Mucosa of rectum (tissue), 2 donors: ENCODE measurements around the gene IL16.

Experiments used
- H3K27ac ChIP-seq, 2 donors: one replicate each; pipeline ENCODE4 v1.7.0; 2013; ENCODE audit warnings: inconsistent platforms in 2 of 2, low read depth in 2 of 2, low read length in 2 of 2
- H3K27me3 ChIP-seq, 2 donors: one replicate each; pipeline ENCODE4 v1.7.0; 2013; ENCODE audit warnings: low read length in 2 of 2; ENCODE audit not compliant: control insufficient read depth in 2 of 2, insufficient read depth in 2 of 2
- H3K36me3 ChIP-seq, 2 donors: one replicate each; pipeline ENCODE4 v1.7.0; 2013; ENCODE audit warnings: low read length in 2 of 2; ENCODE audit not compliant: control insufficient read depth in 2 of 2, insufficient read depth in 2 of 2
- H3K4me1 ChIP-seq, 2 donors: one replicate each; pipeline ENCODE4 v1.7.0; 2013; ENCODE audit warnings: low read length in 2 of 2, mild to moderate bottlenecking in 1 of 2; ENCODE audit not compliant: control insufficient read depth in 2 of 2, insufficient read depth in 2 of 2
- H3K4me3 ChIP-seq, 2 donors: one replicate each; pipeline ENCODE4 v1.7.0; 2013; ENCODE audit warnings: low read length in 2 of 2
- H3K9ac ChIP-seq, 2 donors: one replicate each; pipeline ENCODE4 v1.7.0; 2013; ENCODE audit warnings: low read length in 2 of 2, low read depth in 1 of 2, mild to moderate bottlenecking in 1 of 2
- H3K9me3 ChIP-seq, 2 donors: one replicate each; pipeline ENCODE4 v1.7.0; 2013; ENCODE audit warnings: low read length in 2 of 2; ENCODE audit not compliant: control insufficient read depth in 2 of 2
- donor health status: healthy.
- donor health status: Normal muscosa, but diverticular disease.

Gene IL16

DNA sequence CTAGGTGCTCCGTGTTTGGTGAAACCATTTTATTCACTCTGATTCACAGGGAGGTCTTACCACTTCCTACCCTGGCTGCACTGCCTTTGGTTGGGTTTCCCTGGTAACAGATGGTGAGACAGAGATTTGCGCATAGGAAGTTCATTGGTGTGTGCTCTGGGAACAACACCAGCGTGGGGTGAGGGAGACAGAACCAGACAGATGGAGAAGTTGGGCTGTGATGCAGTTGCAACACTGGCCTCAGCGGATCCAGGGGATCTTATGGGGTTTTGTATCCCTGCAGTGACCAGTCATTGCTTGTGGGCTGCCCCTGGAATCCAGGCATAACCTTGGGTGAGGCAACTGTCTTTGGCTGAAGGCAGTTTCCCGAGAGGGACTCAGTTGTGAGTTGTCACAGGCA, 12.5 kb upstream of the IL16 start:
- Histone ChIP-seq H3K9me3 (no peaks in the 10 kb centered on the region), H3K4me3 (no peak overlapping the region), H3K27me3 (peaks cover 4 to 5% of the 10 kb centered on the region in 2 donors), H3K4me1 (no peaks in the 10 kb centered on the region), H3K36me3 (no peaks in the 10 kb centered on the region), H3K27ac (no peak overlapping the region), H3K9ac (no peak overlapping the region)

DNA sequence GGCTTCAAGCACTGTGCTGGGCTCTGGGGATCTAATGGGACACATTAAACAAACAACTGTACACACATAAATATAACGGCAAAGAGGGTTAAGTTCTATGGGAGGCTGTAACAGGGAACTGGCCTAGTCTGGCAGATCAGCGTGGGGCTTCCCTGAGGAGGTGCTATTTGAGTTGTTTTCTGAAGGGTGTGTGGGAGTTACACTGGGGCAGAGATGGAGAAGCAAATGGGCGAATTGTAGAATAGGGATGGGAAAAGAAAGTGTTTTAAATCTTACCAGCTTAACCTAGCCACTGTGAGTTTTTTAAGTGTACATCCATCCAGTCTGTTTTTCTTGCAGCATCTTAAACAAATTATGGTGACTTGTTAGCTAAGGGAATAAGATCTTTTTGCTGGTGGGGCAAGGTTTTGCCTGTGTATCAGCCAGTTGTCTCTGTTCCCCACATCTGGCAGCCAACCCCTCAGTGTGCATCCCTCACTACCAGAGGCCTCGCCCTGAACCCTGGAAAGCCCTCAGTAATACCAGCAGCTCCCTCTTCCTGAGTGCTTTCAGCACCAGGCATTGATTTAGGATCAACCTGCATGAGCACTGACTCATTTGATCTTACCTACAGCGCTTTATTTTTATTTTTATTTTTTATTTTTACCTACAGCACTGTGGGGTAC, 10.9 kb upstream of the IL16 start:
- H3K9ac ChIP-seq: no peak overlapping the region
- H3K4me3 ChIP-seq: no peak overlapping the region
- H3K36me3 ChIP-seq: no peaks in the 10 kb centered on the region
- H3K9me3 ChIP-seq: no peaks in the 10 kb centered on the region
- no peaks in the 10 kb centered on the region for H3K4me1 ChIP-seq
- H3K27ac ChIP-seq: no peak overlapping the region
- peaks cover 4 to 5% of the 10 kb centered on the region in 2 donors for H3K27me3 ChIP-seq

DNA sequence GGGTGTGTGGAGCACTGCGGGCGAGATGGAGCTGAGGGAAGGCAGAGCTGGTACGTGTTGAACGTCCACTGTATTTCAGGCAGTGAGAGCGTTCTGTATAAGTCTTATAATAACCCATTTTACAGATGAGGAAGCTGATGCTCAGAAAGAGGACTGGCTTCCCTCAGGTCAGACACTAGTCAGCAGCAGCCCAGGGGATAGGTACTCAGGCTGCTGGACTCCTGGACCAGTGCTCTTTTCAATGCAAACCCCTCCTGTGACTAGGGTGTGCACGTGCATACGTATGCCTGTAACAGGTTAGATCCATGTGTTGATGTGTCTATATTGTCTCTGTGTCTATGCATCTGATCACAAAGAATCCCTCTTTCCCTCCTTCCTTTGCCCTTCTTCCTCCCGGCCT, 8.3 kb upstream of the IL16 start:
- no peaks in the 10 kb centered on the region for H3K36me3 ChIP-seq
- H3K9ac ChIP-seq: no peak overlapping the region
- no peak overlapping the region for H3K27ac ChIP-seq
- H3K4me3 ChIP-seq: no peak overlapping the region
- H3K4me1 ChIP-seq: no peaks in the 10 kb centered on the region
- no peaks in the 10 kb centered on the region for H3K9me3 ChIP-seq
- H3K27me3 ChIP-seq: peaks cover 0 to 4% of the 10 kb centered on the region in 2 donors

DNA sequence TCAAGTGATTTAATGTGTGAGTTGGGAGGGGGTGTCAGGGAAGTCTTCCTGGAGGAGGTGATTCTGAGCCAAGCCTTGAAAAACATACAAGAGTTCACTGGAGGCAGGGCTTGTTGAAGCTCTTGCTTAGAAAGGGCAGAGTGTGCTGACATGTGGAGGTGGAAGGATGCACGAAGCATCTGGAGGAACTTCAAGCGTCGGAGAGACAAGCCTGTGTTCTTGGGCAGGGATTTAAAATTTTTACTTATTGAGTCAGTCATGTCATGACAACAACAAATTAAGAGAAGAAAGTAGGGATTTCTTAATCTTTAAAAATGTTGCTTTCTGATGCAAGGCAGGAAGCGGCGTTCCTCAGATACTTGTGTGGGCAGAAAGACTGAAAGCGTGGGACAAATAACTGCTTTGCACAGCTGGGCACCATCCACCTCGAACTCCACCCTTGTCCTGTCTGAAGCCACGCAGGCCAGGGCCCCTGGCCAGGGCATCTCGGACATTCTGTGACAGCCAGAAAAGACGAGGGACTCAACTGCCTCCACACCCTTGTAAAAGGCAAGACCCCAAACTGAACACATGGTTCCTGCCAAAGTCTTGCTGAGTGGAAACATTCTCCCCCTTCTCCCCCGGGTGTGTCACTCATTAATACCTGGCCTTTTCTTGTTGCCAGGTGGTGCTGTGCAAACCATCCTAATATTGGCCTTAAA, 6.9 kb upstream of the IL16 start:
- H3K4me1 ChIP-seq: no peaks in the 10 kb centered on the region
- H3K4me3 ChIP-seq: no peak overlapping the region
- peak overlapping the region in 1 of 2 donors; percentile 48 for H3K27ac ChIP-seq
- no peaks in the 10 kb centered on the region for H3K9me3 ChIP-seq
- no peaks in the 10 kb centered on the region for H3K36me3 ChIP-seq
- H3K27me3 ChIP-seq: no peaks in the 10 kb centered on the region
- no peak overlapping the region for H3K9ac ChIP-seq

DNA sequence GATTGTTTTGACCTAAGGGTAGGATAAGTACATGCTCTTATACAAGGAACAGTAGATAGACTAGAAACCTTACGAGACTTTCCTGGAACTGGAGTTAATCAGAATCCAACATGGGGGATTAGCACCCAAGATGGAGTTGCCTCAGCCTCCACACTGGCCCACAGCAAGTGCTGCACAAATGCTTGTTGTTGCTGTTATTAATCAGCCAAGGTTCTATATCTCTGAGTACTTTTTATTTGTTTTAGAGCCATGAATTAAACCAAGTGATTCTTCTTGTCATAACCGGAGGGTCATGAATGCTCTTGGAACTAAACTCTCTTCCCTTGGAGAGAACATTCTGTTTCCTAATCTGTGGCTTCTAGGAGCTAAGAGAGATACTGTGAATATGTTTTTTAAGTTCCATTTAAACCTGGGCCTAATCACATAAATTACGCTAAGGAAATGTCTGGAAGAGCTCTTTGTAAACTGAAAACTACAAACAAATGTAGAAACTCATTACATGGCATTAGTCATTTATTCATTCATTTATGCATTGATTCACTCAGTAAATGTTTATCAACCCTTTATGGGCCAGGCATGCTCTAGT, 5.7 kb upstream of the IL16 start:
- no peak overlapping the region for H3K4me3 ChIP-seq
- no peaks in the 10 kb centered on the region for H3K27me3 ChIP-seq
- H3K36me3 ChIP-seq: no peaks in the 10 kb centered on the region
- no peaks in the 10 kb centered on the region for H3K9me3 ChIP-seq
- no peak overlapping the region for H3K9ac ChIP-seq
- H3K4me1 ChIP-seq: no peaks in the 10 kb centered on the region
- H3K27ac ChIP-seq: peak overlapping the region; percentile 7 to 48

DNA sequence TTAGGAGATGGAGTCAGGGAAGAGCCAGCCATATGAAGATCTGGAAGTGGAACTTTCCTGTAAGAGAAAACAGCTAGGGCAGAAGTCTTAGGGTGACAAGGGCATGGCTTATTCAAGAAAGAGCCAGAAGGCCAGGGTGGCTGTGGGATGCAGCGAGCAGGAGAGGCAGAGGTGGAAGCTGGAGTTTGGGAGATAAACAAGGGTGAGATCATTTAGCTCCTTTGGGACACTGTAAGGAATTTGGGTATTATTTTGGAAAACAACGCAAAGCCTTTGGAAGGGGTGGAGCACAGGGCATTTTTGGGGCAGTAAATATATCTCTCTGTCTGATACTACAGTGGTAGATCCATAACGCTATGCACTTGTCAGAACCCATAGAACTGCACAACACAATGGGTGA, 5.0 kb upstream of the IL16 start:
- no peaks in the 10 kb centered on the region for H3K27me3 ChIP-seq
- peak overlapping the region in 1 of 2 donors; percentile 47 for H3K27ac ChIP-seq
- H3K9me3 ChIP-seq: no peaks in the 10 kb centered on the region
- H3K4me1 ChIP-seq: no peaks in the 10 kb centered on the region
- H3K36me3 ChIP-seq: no peaks in the 10 kb centered on the region
- H3K4me3 ChIP-seq: no peak overlapping the region
- no peak overlapping the region for H3K9ac ChIP-seq

DNA sequence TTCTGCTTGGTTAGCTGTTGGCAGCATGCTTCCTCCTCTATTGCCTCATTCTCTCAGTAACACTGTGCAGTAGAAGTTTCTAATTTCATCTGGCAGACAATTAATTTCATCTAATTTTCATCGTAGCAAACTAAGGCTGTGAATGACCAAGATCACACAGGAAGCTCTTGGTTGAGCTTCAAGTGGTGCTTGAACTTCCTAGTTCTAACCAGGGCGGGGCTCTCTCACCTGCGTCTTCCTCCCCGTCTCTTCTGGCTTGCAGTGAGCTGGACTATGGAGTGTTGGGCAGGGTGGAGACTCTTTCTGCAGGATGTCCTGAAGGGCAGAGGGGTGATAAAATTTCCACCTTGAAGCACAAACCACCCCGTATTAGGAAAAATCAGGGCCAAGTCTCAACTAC, 2.0 kb upstream of the IL16 start:
- Histone ChIP-seq H3K36me3 (no peaks in the 10 kb centered on the region), H3K4me1 (no peaks in the 10 kb centered on the region), H3K9me3 (no peaks in the 10 kb centered on the region), H3K9ac (no peak overlapping the region), H3K27ac (no peak overlapping the region), H3K4me3 (no peak overlapping the region), H3K27me3 (no peaks in the 10 kb centered on the region)

DNA sequence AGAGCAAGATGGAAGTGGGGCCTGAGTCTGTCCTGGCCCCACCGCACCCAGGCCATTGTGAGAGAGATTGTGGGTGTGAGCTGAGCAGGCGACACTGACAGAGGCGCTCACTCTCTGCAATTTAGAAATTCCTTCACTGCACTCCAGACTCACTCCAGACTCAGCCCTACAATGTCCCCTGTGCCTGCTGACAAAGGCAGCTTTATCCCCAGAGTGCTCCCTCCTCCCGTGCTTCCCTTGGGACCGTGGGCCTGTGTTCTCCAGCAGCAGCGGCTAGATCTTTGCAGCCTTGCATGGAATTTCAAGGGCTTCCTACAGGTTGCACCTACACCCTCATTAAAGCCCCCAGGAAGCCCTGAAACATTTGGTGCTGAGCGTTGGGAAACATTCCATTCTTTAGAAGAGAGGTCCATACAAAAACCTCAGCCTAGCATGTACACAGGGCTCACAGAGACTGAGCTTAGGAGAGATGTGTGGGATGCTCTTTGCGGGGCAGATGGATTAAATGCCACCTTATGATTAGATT, 1.3 kb upstream of the IL16 start:
- no peak overlapping the region for H3K4me3 ChIP-seq
- no peaks in the 10 kb centered on the region for H3K4me1 ChIP-seq
- H3K9ac ChIP-seq: no peak overlapping the region
- H3K36me3 ChIP-seq: no peaks in the 10 kb centered on the region
- H3K9me3 ChIP-seq: no peaks in the 10 kb centered on the region
- no peak overlapping the region for H3K27ac ChIP-seq
- H3K27me3 ChIP-seq: no peaks in the 10 kb centered on the region

DNA sequence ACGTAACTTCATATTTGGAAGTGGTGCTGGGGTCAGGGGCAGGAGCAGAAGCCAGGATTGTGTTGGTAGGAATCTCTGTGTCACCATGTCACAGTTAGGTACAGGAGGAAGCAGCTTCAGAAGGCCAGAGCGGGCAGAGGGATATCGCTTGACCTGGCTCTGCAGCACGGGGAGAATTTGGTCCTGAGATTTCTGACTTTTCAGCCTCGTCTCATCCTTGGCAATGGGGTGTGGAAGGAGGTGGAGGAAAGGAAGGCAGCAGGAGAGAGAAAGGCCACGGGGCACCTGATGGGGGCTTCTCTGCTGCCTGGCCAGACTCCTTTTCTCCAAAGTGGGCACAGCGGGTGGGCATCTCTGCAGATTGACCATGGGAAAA, 564 bp downstream of the IL16 start:
- H3K9ac ChIP-seq: no peak overlapping the region
- H3K4me3 ChIP-seq: no peak overlapping the region
- no peaks in the 10 kb centered on the region for H3K9me3 ChIP-seq
- H3K36me3 ChIP-seq: no peaks in the 10 kb centered on the region
- no peaks in the 10 kb centered on the region for H3K27me3 ChIP-seq
- H3K27ac ChIP-seq: no peak overlapping the region
- no peaks in the 10 kb centered on the region for H3K4me1 ChIP-seq

DNA sequence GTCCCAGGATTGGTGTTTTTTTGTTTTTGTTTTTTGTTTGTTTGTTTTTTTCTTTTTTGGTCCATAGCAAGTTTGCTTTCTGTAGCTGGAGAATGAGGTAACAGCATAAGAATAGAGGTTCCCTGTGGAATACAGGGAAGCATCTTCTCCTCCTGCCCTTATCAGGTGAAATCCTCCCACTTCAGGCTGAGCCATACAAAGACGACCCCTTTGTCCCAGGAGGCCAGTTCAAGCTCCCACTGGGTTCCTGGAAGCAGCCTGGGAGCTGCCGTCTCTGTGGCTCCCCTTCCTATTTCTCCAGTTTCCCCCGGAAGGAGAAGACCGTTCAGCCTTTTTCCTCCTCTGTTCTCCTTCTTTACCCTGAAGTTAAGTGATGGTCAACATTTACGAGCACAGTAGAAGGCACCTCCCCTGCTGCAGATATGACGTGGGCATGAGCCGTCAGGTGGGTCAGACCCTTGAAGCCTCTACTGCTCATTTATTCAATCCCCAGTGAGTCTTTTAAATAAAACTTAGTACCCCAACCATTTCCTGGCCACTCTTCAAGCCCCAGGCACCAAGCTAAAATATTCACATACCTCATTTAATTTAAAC, 1.1 kb downstream of the IL16 start:
- no peaks in the 10 kb centered on the region for H3K9me3 ChIP-seq

More for the DNA sequence above, 1.1 kb downstream of the IL16 start:
- H3K27ac ChIP-seq: no peak overlapping the region
- no peak overlapping the region for H3K4me3 ChIP-seq
- no peaks in the 10 kb centered on the region for H3K27me3 ChIP-seq
- no peaks in the 10 kb centered on the region for H3K36me3 ChIP-seq
- H3K9ac ChIP-seq: no peak overlapping the region
- H3K4me1 ChIP-seq: no peaks in the 10 kb centered on the region
